Adrenal gland (tissue), 12 donors: ENCODE results near the gene ABCC10. TPM values are rescaled to one million over a fixed set of nuclear protein-coding genes. Genes with fewer than 3 reads are reported as not detected.

Experiments used
- DNase-seq, 7 donors: peaks; one replicate each; pipeline ENCODE4 v3.0.0-alpha.2; 2019 to 2020
- H3K27ac ChIP-seq, 5 donors: fragments of 200-600 bp; sonication (generic) in 4 of 5; 1 replicate in 3 of 5; 2 replicates in 2 of 5; pipeline versions ENCODE4 v1.5.1 to v1.8.0; 2016 to 2020; ENCODE audit warnings: mild to moderate bottlenecking in 1 of 5
- H3K27me3 ChIP-seq: fragments of 200-600 bp; 2 replicates; pipeline ENCODE4 v1.8.0; 2021
- H3K36me3 ChIP-seq, 2 donors: fragments of 200-600 bp; replicated peaks in 1 of 2; 1 replicate in 1 of 2; 2 replicates in 1 of 2; pipeline versions ENCODE4 v1.5.1 to v1.8.0; 2018 to 2022
- H3K4me1 ChIP-seq, 2 donors: fragments of 200-600 bp; replicated peaks in 1 of 2; 1 replicate in 1 of 2; 2 replicates in 1 of 2; pipeline versions ENCODE4 v1.5.1 to v1.8.0; 2018 to 2021
- H3K4me3 ChIP-seq, 4 donors: fragments of 200-600 bp; sonication (generic) in 3 of 4; one replicate each; pipeline ENCODE4 v1.5.1; 2016 to 2018
- H3K9me3 ChIP-seq, 3 donors: fragments of 200-600 bp; sonication (generic) in 1 of 3; replicated peaks in 1 of 3; 1 replicate in 2 of 3; 2 replicates in 1 of 3; pipeline versions ENCODE4 v1.5.1 to v1.8.0; 2016 to 2021
- CTCF ChIP-seq, 6 experiments: fragments of 450-650 bp in 4 of 6; fragments of 200-600 bp in 2 of 6; sonication (generic) in 1 of 6; IDR thresholded peaks; 1 replicate in 5 of 6; 2 replicates in 1 of 6; pipeline versions ENCODE4 v1.5.1 to v1.8.0; 2016 to 2021; ENCODE audit warnings: antibody characterized with exemption in 6 of 6, mild to moderate bottlenecking in 2 of 6, moderate library complexity in 1 of 6
- POLR2A ChIP-seq, 2 donors: fragments of 450-650 bp; IDR thresholded peaks; one replicate each; pipeline ENCODE4 v1.6.1; 2017; ENCODE audit warnings: antibody characterized with exemption in 2 of 2, mild to moderate bottlenecking in 2 of 2, moderate library complexity in 1 of 2
- WGBS, 4 donors: extraction: QIAGEN DNeasy Blood & Tissue Kit in 2 of 4; methylation state at CpG; one replicate each; pipeline versions ENCODE4 v1.1.5 to v1.1.7; 2013 to 2017; 5-methylcytosine and 5-hydroxymethylcytosine counted together
- intact Hi-C, 2 donors: fragments of 100-400 bp; cut with DNase I; formaldehyde crosslinking; loops; one replicate each; pipeline versions ENCODE4 v1.14.1 to v1.15.0; 2022 to 2023
- polyA plus RNA-seq, 3 donors: library from polyadenylated mRNA; stranded (reverse); fragments of 200-250 nt in 2 of 3; fragments of 350-450 nt in 1 of 3; fragmentation: Illumina TruSeq in 1 of 3; extraction: RNeasy Lipid Tissue Mini Kit (QIAGEN cat#74804) in 1 of 3; gene quantifications; one replicate each; pipeline ENCODE4 v1.2.3, GENCODE V29; 2013 to 2014
- total RNA-seq, 9 donors: library from RNA; depleted of rRNA in 4 of 9; stranded (reverse); fragments of >200 nt in 4 of 9; fragments of 120-200 nt in 1 of 9; fragmentation: NEBNext Ultra II Directional in 1 of 9; extraction: Animal tissue kit (Norgen Biotek cat#: 25700) in 1 of 9; gene quantifications; one replicate each; pipeline versions ENCODE4 v1.1.0 to v1.2.4, GENCODE V29; 2013 to 2023
- donor health status: healthy with polysubstance abuse.
- donor health status: Bipolar disorder and iron deficiency.
- donor health status: DM: yes; HTN: yes; CAD: no.
- donor health status: DM: no; HTN: no; CAD: no.
- donor health status: DM: no; HTN: no; CAD: no.
- donor health status: DM: yes; HTN: yes; CAD: no.

The ABCC10 gene
- total and polyA plus RNA-seq, 12 donors, result 8.5 to 123 (median 25.6) TPM

GRCh38 chr6:43433148-43433547 is 5.8 kb downstream of the ABCC10 start:
- WGBS, 4 donors, result 62 to 84% (median 73%) methylated on average over 2 to 8 of the region's 8 CpGs
- no peak for DNase-seq
- Histone ChIP-seq H3K4me3 (no peak overlapping the region), H3K27ac (no peak overlapping the region), H3K9me3 (no peaks in the 10 kb centered on the region), H3K4me1 (peaks cover 17 to 28% of the 10 kb centered on the region in 2 donors), H3K27me3 (no peaks in the 10 kb centered on the region), H3K36me3 (peaks cover 0 to 23% of the 10 kb centered on the region in 2 donors)
- TF ChIP-seq POLR2A (IDR thresholded peaks at IDR 0.05) (no peak), CTCF (IDR thresholded peaks at IDR 0.05) (no peak)
- intact Hi-C loops, result no loop called here

GRCh38 chr6:43434001-43434840 is 6.9 kb downstream of the ABCC10 start:
- Histone ChIP-seq H3K4me1 (peaks cover 9 to 22% of the 10 kb centered on the region in 2 donors), H3K27me3 (no peaks in the 10 kb centered on the region), H3K27ac (no peak overlapping the region), H3K4me3 (no peak overlapping the region), H3K36me3 (peaks cover 0 to 33% of the 10 kb centered on the region in 2 donors), H3K9me3 (no peaks in the 10 kb centered on the region)
- TF ChIP-seq POLR2A (IDR thresholded peaks at IDR 0.05) (no peak), CTCF (IDR thresholded peaks at IDR 0.05) (no peak)
- intact Hi-C loops, result no loop called here
- 89 to 100% (median 95%) methylated on average over 3 to 15 of the region's 15 CpGs for WGBS, 4 donors
- no peak for DNase-seq

GRCh38 chr6:43434943-43435342 is 7.6 kb downstream of the ABCC10 start:
- 72 to 84% (median 77%) methylated on average over 4 of the region's 4 CpGs for WGBS, 4 donors
- Histone ChIP-seq H3K4me1 (peaks cover 9 to 17% of the 10 kb centered on the region in 2 donors), H3K9me3 (no peaks in the 10 kb centered on the region), H3K27me3 (no peaks in the 10 kb centered on the region), H3K36me3 (peaks cover 0 to 36% of the 10 kb centered on the region in 2 donors), H3K4me3 (no peak overlapping the region), H3K27ac (no peak overlapping the region)
- no peak for DNase-seq
- no peak for TF ChIP-seq POLR2A (IDR thresholded peaks at IDR 0.05)
- no peak for TF ChIP-seq CTCF (IDR thresholded peaks at IDR 0.05)
- intact Hi-C loops, result no loop called here

GRCh38 chr6:43435682-43436437 is 8.5 kb downstream of the ABCC10 start:
- intact Hi-C loops, result no loop called here
- no peak for TF ChIP-seq POLR2A (IDR thresholded peaks at IDR 0.05)
- TF ChIP-seq CTCF (IDR thresholded peaks at IDR 0.05), result no peak
- Histone ChIP-seq H3K4me3 (no peak overlapping the region), H3K36me3 (peaks cover 0 to 41% of the 10 kb centered on the region in 2 donors), H3K9me3 (no peaks in the 10 kb centered on the region), H3K27me3 (no peaks in the 10 kb centered on the region), H3K27ac (peak overlapping the region in 1 of 5 donors; percentile 21), H3K4me1 (peaks cover 9 to 17% of the 10 kb centered on the region in 2 donors)
- DNase-seq, result no peak
- 69 to 74% (median 71%) methylated on average over 9 of the region's 9 CpGs for WGBS, 4 donors
